Subcutaneous adipose tissue (tissue), 4 donors: ENCODE results near the gene C1GALT1C1L. TPM values are rescaled to one million over a fixed set of nuclear protein-coding genes. Genes with fewer than 3 reads are reported as not detected.

Experiments used
- total RNA-seq, 4 donors: library from RNA; depleted of rRNA; stranded (reverse); fragments of >200 nt; gene quantifications; one replicate each; pipeline ENCODE4 v1.1.0, GENCODE V29; 2016
- TF ChIP-seq, protein P1 (sequence below): fragments of 450-650 bp; IDR thresholded peaks from one replicate; pipeline ENCODE4 v1.5.1; 2016; ENCODE audit warnings: low read depth, mild to moderate bottlenecking, control low read depth, antibody characterized with exemption, moderate library complexity

Gene C1GALT1C1L
- total RNA-seq, 4 donors from 2014 or later: 1.1 to 2.6 (median 1.6) TPM

- TF ChIP-seq, protein P1, sequence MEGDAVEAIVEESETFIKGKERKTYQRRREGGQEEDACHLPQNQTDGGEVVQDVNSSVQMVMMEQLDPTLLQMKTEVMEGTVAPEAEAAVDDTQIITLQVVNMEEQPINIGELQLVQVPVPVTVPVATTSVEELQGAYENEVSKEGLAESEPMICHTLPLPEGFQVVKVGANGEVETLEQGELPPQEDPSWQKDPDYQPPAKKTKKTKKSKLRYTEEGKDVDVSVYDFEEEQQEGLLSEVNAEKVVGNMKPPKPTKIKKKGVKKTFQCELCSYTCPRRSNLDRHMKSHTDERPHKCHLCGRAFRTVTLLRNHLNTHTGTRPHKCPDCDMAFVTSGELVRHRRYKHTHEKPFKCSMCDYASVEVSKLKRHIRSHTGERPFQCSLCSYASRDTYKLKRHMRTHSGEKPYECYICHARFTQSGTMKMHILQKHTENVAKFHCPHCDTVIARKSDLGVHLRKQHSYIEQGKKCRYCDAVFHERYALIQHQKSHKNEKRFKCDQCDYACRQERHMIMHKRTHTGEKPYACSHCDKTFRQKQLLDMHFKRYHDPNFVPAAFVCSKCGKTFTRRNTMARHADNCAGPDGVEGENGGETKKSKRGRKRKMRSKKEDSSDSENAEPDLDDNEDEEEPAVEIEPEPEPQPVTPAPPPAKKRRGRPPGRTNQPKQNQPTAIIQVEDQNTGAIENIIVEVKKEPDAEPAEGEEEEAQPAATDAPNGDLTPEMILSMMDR: no peak
These were observed 16.3 kb upstream of the C1GALT1C1L start for GRCh38 chr2:43692428-43692994.

DNA sequence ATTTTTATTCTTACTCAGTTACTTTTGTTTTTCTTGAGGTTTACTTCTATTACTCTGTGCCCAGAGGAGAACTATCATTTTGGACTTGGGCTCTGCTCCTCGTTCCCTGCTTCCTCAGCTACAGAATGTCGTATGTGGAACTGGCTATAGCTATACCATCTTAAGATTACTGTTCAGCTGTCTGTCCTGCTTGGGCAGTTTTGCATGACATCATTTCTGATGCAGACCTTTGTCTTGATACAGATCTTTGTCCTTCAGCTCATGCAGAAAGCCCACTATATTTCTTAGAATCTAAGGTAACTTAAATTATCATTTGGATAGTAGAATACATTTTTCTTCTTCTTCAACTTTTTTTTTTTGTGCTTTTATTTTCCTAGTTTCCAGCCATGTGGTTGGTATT lies 13.8 kb upstream of the C1GALT1C1L start:
- TF ChIP-seq, protein P1: no peak

- TF ChIP-seq, protein P1: no peak
These were observed 9.1 kb upstream of the C1GALT1C1L start for GRCh38 chr2:43685357-43685756.

DNA sequence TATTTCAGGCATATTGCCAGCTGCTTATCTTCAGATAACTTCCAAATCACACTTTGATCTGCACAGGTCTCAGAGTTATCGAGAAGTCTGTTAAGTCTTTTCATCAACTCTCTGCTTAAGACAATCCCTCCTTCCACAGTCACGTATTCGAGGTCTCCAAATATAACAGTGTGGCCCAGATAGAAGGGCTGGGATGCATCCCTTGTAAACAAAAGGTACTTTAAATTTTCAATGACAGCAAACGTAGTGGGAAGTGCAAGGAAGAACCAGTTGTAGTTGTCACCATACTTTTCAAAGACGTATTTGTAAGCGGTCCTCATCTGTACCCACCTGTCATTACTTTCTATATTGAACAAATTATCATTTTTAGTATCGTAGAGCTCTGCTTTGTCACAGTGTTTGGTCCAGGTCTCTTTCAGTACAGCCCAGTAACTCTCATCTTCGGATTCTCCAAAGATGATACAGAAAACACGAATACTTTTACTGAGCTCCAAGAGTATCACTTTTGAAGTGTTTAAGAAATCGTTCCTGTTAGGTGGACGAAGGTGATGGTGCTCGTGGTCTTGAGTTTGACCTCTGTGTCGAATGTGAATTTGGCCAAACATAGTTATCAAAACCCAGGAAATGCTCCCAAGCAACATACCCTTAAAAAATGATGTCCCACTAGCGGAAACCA lies 445 bp downstream of the C1GALT1C1L start:
- TF ChIP-seq, protein P1: no peak

- TF ChIP-seq, protein P1: no peak
These were observed 19.0 kb downstream of the C1GALT1C1L start for GRCh38 chr2:43657241-43657640.

- TF ChIP-seq, protein P1: no peak
These were observed 22.7 kb downstream of the C1GALT1C1L start for GRCh38 chr2:43653506-43653905.

DNA sequence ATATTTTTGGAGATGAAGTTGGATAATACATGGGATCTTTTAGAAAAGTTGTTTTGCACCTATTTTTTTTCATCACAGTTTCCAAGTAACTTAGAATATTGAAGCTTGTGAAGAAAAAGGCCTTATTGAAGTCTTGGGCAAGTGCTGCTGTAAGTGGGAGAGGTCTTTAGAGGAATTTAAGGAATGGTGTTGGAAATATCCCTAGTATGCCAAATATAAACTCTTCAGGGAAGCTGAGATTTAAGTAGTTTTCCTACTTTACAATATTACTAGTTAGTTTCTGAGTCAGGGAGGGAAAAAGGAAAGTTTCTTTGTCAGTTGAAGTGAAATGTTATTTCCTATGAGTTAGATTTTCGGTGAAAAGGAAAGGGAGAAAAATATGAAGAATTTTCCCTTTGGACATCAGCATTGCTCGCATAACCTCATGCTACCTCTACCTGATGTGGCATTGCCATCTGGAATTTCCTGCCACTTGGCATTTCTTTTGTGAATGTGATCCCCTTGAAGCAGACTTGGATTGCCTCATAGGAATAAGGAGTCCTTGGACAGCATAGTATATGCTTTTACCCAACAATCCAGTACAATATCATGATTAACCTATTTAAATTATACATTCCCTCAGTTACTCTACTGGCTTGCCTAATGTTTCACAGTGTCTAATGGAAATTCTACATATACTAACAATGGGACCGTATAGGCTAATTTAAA lies 27.1 kb downstream of the C1GALT1C1L start:
- TF ChIP-seq, protein P1: no peak
